ENCODE data around the gene MTF2. TPM values are rescaled to one million over a fixed set of nuclear protein-coding genes. Genes with fewer than 3 reads are reported as not detected.

Gene MTF2
- total and polyA plus RNA-seq, 9 of the 15 experiments (the other 6 are each of a cell fraction or from before 2014, with no cell fraction given), result 29.3 to 124 (median 57.7) TPM

DNA sequence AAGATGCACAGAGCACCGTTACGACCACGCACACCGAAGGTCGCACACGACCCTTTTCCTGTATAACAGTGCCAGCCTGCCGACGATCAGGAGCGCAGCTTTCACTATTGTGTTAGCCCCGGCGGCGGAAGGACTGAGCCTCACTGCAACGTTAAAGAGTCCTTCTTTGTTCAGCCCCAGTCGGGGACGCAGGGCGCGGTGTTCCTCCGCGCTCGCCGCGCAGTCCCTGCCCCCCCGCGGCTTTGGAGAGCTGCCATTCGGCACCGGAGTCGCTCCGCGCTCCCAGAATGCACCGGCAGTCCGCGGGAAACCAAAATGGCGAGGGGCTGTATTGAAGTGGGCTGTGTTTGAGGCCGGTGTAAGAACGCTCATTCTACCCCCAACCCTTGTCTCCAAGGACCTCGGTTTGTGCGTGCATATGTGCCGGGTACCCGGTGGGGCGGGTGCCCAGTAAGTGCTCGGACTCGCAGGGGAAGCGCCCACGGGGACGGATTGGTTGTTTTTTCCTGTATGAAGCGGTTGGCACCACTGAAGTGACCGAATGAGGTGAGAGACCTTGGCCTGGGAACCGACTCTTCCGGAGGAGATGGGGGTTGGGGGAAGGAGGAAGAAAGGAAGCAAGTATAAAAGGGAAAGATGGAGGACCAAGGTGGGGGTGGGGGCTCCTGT lies at the start of gene MTF2 (continued):
- no peak for TF ChIP-seq ZNF445 (CRISPR knock-in tag; IDR thresholded peaks at IDR 0.05; ENCODE audit: low read depth)
- TF ChIP-seq CHCHD3 (CRISPR knock-in tag; IDR thresholded peaks at IDR 0.05), result 0 out of 2 replicates have a peak, but pooled peaks have one; percentile 24
- peak; percentile 29 to 69; a peak in 2 of 4 replicates for TF ChIP-seq FOXA3 (CRISPR knock-in tag; conservative IDR thresholded peaks at IDR 0.05 in 1 of 2, IDR thresholded peaks at IDR 0.05 in 1 of 2)
- peak; percentile 72 for TF ChIP-seq L3MBTL2 (IDR thresholded peaks at IDR 0.05)
- TF ChIP-seq, protein P1, sequence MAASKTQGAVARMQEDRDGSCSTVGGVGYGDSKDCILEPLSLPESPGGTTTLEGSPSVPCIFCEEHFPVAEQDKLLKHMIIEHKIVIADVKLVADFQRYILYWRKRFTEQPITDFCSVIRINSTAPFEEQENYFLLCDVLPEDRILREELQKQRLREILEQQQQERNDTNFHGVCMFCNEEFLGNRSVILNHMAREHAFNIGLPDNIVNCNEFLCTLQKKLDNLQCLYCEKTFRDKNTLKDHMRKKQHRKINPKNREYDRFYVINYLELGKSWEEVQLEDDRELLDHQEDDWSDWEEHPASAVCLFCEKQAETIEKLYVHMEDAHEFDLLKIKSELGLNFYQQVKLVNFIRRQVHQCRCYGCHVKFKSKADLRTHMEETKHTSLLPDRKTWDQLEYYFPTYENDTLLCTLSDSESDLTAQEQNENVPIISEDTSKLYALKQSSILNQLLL (CRISPR knock-in tag; IDR thresholded peaks at IDR 0.05; ENCODE audit: borderline replicate concordance), result no peak
- TF ChIP-seq BRD9 (IDR thresholded peaks at IDR 0.05; ENCODE audit: low read depth, partially characterized antibody), result peak; percentile 78
- peak; percentile 97; the same call in 1 of the 2 replicates for TF ChIP-seq KAT7 (CRISPR knock-in tag; IDR thresholded peaks at IDR 0.05; ENCODE audit: borderline replicate concordance)
- TF ChIP-seq DNMT1 (IDR thresholded peaks at IDR 0.05), result no peak
- peak; percentile 20 to 81; a peak in 2 of 4 replicates for TF ChIP-seq ARNT (IDR thresholded peaks at IDR 0.05)
- peak; percentile 95 for TF ChIP-seq SMAD4 (CRISPR knock-in tag; conservative IDR thresholded peaks at IDR 0.05)
- TF ChIP-seq ZNF436 (CRISPR knock-in tag; IDR thresholded peaks at IDR 0.05), result no peak
- peak in 1 of 2 experiments; percentile 82; a peak in 3 of 4 replicates for TF ChIP-seq HDAC1 (IDR thresholded peaks at IDR 0.05)
- no peak for TF ChIP-seq HDGF (IDR thresholded peaks at IDR 0.05)
- peak; percentile 72 for TF ChIP-seq ELF2 (CRISPR knock-in tag; IDR thresholded peaks at IDR 0.05)
- TF ChIP-seq ZBTB7A (IDR thresholded peaks at IDR 0.05; ENCODE audit: borderline replicate concordance, control insufficient read depth, low read depth, low read length), result peak; percentile 88
- TF ChIP-seq RBFOX2 (IDR thresholded peaks at IDR 0.05; ENCODE audit: low read depth, low read length), result peak; percentile 98
- TF ChIP-seq, protein P2, sequence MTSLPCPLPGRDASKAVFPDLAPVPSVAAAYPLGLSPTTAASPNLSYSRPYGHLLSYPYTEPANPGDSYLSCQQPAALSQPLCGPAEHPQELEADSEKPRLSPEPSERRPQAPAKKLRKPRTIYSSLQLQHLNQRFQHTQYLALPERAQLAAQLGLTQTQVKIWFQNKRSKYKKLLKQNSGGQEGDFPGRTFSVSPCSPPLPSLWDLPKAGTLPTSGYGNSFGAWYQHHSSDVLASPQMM (CRISPR knock-in tag; IDR thresholded peaks at IDR 0.05), result no peak

Data from K562 (cell line).